ENCODE results near the gene SPTBN5.

Gene SPTBN5

DNA sequence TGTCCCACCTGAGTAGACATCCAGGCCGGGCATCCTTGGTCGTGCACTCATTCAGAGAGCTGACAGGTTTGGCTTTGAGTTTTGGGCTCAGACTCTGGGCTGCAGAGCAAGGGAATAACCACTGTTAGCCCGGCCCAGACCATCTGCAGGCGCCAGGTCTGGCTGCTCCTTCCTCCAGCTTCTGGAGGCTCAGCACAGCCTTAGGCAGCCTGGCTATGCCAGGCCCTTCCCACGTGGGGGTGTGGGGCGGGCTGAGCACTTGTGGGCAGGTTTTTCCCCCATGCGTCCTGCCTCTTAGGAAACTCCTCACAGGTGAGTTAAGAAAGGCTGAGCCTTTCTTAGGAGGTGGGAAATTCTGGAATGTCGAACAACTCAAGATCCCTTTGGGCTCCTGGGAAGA lies 44.0 kb downstream of the SPTBN5 start:
- TF ChIP-seq, protein P1, sequence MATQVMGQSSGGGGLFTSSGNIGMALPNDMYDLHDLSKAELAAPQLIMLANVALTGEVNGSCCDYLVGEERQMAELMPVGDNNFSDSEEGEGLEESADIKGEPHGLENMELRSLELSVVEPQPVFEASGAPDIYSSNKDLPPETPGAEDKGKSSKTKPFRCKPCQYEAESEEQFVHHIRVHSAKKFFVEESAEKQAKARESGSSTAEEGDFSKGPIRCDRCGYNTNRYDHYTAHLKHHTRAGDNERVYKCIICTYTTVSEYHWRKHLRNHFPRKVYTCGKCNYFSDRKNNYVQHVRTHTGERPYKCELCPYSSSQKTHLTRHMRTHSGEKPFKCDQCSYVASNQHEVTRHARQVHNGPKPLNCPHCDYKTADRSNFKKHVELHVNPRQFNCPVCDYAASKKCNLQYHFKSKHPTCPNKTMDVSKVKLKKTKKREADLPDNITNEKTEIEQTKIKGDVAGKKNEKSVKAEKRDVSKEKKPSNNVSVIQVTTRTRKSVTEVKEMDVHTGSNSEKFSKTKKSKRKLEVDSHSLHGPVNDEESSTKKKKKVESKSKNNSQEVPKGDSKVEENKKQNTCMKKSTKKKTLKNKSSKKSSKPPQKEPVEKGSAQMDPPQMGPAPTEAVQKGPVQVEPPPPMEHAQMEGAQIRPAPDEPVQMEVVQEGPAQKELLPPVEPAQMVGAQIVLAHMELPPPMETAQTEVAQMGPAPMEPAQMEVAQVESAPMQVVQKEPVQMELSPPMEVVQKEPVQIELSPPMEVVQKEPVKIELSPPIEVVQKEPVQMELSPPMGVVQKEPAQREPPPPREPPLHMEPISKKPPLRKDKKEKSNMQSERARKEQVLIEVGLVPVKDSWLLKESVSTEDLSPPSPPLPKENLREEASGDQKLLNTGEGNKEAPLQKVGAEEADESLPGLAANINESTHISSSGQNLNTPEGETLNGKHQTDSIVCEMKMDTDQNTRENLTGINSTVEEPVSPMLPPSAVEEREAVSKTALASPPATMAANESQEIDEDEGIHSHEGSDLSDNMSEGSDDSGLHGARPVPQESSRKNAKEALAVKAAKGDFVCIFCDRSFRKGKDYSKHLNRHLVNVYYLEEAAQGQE (IDR thresholded peaks at IDR 0.05; ENCODE audit: insufficient read depth in 1 of 2, low read depth in 2 of 2, low read length in 2 of 2) = no peak
- TF ChIP-seq TAF1 (IDR thresholded peaks at IDR 0.05; ENCODE audit: borderline replicate concordance, insufficient read depth, low read length) (no peak), SIN3A (IDR thresholded peaks at IDR 0.05; ENCODE audit: borderline replicate concordance, insufficient read depth, low read length) (no peak)

GRCh38 chr15:41849204-41849603 lies 44.6 kb downstream of the SPTBN5 start:
- TF ChIP-seq, protein P1 (IDR thresholded peaks at IDR 0.05; ENCODE audit: insufficient read depth in 1 of 2, low read depth in 2 of 2, low read length in 2 of 2) = no peak
- TF ChIP-seq POLR2AphosphoS5 (IDR thresholded peaks at IDR 0.05; ENCODE audit: low read depth, low read length) (no peak), FOXP2 (optimal IDR thresholded peaks at IDR 0.05; ENCODE audit: borderline replicate concordance, extremely low read depth, extremely low read length, insufficient read depth) (no peak), SIN3A (IDR thresholded peaks at IDR 0.05; ENCODE audit: borderline replicate concordance, insufficient read depth, low read length) (no peak), TAF1 (IDR thresholded peaks at IDR 0.05; ENCODE audit: borderline replicate concordance, insufficient read depth, low read length) (no peak)

GRCh38 chr15:41848631-41849030 lies 45.2 kb downstream of the SPTBN5 start:
- TF ChIP-seq, protein P1 (IDR thresholded peaks at IDR 0.05; ENCODE audit: insufficient read depth in 1 of 2, low read depth in 2 of 2, low read length in 2 of 2) = no peak
- no peak for TF ChIP-seq POLR2AphosphoS5 (IDR thresholded peaks at IDR 0.05; ENCODE audit: low read depth, low read length)
- no peak for TF ChIP-seq FOXP2 (optimal IDR thresholded peaks at IDR 0.05; ENCODE audit: borderline replicate concordance, extremely low read depth, extremely low read length, insufficient read depth)
- TF ChIP-seq SIN3A (IDR thresholded peaks at IDR 0.05; ENCODE audit: borderline replicate concordance, insufficient read depth, low read length) = no peak
- TF ChIP-seq TAF1 (IDR thresholded peaks at IDR 0.05; ENCODE audit: borderline replicate concordance, insufficient read depth, low read length) = no peak

DNA sequence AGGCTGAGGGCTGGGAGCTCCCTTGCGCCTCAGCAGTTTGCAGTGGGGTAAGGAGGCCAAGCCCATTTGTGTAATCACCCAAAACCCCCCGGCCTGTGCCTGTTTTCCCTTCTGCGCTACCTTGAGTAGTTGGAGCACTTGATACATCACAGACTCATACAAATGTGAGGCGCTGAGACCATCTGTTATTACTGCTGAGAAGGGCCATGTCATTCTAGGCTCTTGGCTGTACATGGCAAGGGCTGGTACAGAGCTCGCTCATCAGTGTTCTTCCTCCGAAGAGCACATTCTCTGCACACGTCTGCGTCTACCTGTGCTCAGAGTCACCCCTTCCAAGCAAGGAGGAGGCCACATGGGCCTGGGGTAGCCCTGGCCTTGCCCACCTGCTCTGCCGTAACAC lies 45.9 kb downstream of the SPTBN5 start:
- TF ChIP-seq, protein P1 (IDR thresholded peaks at IDR 0.05; ENCODE audit: insufficient read depth in 1 of 2, low read depth in 2 of 2, low read length in 2 of 2) = no peak

- TF ChIP-seq TAF1 (IDR thresholded peaks at IDR 0.05; ENCODE audit: borderline replicate concordance, insufficient read depth, low read length) (no peak), SIN3A (IDR thresholded peaks at IDR 0.05; ENCODE audit: borderline replicate concordance, insufficient read depth, low read length) (no peak), FOXP2 (optimal IDR thresholded peaks at IDR 0.05; ENCODE audit: borderline replicate concordance, extremely low read depth, extremely low read length, insufficient read depth) (no peak), POLR2AphosphoS5 (IDR thresholded peaks at IDR 0.05; ENCODE audit: low read depth, low read length) (no peak)
- TF ChIP-seq, protein P1 (IDR thresholded peaks at IDR 0.05; ENCODE audit: insufficient read depth in 1 of 2, low read depth in 2 of 2, low read length in 2 of 2) = no peak
Measured at GRCh38 chr15:41847206-41847605, 46.6 kb downstream of the SPTBN5 start.
